SKM-1 treated with dmso at 0.1 percent for 144 hours (cell line): ENCODE results near the gene CHRNA10.

Experiments
- DNase-seq: peaks from one replicate; lab custom pipeline; 2025; ENCODE audit not compliant: unreplicated experiment; lab: John Stamatoyannopoulos, UW

Gene CHRNA10, protein sequence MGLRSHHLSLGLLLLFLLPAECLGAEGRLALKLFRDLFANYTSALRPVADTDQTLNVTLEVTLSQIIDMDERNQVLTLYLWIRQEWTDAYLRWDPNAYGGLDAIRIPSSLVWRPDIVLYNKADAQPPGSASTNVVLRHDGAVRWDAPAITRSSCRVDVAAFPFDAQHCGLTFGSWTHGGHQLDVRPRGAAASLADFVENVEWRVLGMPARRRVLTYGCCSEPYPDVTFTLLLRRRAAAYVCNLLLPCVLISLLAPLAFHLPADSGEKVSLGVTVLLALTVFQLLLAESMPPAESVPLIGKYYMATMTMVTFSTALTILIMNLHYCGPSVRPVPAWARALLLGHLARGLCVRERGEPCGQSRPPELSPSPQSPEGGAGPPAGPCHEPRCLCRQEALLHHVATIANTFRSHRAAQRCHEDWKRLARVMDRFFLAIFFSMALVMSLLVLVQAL

DNA sequence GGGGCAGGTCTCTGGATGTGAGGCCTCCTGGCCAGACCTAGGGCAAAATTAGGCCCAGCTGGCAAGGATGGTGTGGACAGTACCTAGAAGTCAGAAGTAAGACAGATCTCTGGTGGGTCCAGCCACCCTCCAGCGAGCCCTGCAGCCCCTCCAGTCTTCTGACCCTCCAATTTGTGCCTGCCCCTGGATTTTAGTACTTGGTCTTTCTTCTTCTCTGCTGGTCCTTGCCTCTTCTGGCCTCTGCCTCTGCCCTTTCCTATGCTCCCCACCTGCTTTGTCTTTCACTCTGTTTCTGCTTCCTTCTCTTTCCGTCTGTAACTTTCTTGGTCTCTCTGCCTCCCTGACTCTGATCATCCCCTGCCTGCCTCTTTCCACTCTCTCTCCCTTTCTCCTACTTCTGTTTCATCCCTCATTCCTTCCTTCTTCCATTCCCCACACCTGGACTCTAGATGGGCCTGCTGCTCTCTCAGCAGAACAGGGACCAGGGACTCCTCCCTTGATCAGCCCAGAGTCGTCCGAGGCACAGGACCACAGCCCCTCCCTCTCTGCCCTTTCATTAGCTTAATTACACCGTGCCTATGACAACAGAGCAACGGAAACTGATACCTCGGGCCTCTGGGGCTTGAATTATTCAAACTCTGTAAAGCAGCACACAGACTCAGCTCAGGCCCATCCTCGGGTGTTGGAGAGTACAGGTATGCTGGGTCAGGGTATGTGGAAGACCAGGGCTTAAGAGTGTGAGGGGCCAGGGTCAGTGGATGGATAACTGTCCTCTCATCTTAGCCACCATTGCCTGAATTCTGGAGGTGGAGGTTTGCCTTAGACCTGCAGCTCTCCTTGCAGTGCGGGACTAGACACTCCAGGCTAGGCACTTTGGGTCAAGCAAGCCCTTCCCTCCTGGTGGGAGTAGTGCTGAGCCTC is at the start of gene CHRNA10:
CHRNA10 (minus strand) TSS at position 51 of the 921 bp plus-strand sequence. CDS start 72 bp downstream, outside the sequence.
- DNase-seq = no peak

DNA sequence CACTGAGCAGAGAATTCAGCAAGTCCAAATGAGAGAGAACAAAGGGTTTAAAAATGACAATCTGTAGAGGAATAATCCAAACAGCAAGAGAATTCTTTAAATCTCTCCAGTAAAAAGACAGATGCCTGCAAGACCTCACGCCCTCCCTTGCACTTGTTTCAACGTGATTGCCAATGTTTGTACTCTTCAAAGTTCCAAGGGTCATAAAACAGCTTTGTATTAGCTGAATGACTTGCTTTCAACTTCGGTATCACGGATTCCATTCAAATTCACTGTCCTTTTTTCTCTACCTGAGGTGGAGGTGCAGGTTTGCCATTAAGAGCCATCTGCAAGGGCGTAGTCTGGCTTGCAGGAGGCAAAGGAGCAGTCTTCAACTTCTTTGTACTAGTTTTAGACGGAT is 41.1 kb upstream of the CHRNA10 start:
- no peak for DNase-seq

DNA sequence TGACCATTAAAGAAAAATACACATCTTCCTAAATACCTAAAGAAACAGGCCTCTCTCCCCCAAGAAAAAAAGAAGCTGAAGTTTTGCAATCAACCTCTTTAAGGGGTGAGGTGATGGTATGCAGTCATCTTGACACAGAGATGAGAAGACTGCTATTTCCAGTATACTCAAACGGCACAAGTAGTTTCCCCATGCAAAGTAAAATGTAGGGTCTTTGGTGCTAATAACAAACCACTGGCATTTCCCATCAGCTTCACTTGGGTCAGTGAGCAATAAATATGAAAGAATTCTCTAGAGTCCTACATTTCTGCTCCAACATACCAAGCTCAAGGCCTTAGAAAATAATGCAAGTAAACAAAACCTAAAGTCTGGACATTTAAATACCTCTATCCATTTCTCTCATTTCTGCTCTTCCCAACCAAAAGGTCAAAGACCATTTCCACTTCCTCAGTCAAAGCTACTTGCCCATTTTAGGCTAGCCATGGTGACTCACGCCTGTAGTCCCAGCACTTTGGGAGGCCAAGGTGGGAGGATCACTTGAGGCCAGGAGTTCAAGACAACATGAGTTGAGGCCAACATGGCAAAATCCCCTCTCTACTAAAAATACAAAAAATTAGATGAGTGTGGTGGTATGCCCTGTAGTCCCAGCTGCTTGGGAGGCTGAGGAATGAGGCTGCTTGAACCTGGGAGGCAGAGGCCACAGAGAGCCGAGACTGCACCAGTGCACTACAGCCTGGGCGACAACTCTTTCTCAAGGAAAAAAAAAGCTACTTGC is 39.5 kb upstream of the CHRNA10 start:
- DNase-seq = no peak

DNA sequence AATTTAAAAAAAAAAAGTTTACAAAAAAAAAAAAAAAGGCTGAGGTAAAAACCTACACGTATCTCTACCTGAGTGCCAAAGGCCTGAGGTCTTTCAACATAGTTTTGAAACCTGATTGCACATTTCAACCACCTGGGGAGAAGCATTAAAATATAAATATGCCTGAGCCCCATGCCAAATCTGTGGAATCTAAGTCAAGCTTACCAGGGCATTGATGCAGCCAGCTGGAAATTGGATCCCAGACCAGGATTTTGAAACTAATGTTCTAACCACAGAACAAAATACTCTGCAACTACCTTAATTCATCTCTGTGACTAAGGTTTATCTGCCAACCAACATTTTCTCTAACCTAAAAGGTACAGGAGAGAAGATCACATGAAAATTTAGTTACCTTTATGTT is 38.8 kb upstream of the CHRNA10 start:
- no peak for DNase-seq

DNA sequence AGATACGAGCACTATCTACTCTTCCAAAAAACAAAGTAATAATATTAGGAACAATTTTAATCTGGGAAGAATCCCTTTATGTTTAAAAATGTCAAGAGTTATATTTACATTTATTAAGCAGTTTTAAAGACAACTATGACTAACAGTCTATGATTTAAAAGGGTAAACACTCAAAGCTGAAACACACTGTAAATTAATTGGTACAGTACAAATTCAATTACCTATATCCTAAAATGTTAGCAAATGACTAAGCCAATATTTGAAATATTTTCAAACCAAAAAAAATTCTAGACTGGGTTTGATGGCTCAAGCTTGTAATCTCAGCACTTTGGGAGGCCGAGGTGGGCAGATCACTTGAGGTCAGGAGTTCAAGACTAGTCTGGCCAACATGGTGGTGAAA is 36.0 kb upstream of the CHRNA10 start:
- DNase-seq = no peak

DNA sequence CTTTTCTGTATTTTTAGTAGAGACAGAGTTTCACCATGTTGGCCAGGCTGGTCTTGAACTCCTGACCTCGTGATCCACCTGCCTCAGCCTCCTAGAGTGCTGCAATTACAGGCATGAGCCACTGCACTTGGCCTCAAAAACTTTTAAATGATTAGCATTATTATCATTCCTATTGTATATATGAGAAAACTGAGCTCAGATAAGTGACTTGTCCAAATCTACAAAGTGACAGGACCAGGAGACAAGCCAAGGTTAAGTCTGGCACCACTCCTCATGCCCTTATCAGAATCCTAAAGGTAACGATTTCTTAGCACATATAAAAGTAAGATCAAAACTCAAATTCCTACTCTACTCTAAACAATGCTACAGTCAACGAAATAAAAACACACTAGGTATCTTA is 32.2 kb upstream of the CHRNA10 start:
- DNase-seq = no peak

DNA sequence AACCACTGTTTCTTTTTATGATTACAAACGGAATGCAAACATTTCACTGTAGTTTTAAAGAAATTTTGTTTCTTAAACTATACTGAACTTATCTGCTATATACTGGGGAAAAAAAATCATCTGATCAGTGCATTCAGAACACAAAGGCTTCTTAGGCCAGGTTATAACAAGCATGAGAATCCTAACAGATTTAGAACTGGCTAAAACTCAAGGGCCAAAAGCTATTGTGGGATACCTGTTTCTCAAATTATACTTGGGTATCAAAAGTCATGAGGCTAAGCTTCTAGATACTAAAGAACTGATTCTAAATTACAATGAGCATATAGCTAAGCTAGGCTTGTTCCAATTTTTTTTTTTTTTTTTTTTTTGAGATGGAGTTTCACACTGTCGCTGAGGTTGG is 29.7 kb upstream of the CHRNA10 start:
- no peak for DNase-seq

DNA sequence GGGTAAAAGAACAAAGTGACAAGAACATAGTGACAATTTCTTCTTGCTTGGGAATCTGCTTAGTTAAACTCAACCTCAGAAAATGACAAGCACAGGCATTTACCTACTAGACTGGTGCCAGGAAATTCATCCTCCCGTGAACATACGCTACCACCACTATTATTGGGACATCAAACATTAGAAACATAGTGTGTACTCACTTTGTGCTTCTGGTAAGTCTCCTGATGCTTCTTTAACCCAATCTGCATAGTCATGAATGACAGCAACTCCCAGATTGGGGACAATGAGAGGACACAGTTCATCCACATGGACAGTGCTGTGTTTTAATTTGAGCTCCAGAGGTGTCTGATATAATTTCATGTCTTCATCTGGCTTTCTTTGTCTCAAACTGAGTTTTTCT is 29.2 kb upstream of the CHRNA10 start:
- no peak for DNase-seq

DNA sequence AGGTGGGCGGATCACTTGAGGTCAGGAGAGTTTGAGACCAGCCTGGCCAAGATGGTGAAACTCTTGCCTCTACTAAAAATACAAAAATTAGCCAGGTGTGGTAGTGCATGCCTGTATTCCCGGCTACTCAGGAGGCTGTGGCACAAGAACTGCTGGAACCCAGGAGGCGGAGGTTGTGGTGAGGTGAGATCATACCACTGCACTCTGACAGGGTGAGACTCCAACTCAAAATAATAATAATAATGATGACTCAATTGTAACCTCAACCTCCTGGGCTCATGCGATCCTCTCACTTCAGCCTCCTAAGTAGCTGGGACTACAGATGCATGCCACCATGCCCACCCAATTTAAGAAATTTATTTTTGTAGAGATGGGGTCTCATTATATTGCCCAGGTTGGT is 15.6 kb upstream of the CHRNA10 start:
- DNase-seq = no peak

DNA sequence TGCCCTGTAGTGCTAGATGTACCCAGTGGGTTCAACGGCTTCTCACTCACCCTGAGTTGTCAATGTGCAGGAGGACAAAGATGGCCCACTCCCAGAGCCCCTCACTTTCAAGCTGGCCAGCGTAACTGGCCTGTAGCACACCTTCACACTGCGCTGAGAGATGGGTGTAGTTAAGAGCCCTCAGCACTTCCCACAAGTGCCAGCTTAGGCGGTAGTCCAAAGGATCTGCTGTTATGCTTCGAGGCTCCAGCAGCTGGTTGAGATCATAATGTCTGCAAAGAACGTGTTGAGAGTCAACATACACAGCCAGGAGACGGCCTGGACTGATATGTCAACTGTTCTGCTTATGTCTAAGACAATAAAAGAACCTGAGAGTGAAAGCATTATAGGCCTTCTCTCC is 14.7 kb upstream of the CHRNA10 start:
- DNase-seq = no peak

DNA sequence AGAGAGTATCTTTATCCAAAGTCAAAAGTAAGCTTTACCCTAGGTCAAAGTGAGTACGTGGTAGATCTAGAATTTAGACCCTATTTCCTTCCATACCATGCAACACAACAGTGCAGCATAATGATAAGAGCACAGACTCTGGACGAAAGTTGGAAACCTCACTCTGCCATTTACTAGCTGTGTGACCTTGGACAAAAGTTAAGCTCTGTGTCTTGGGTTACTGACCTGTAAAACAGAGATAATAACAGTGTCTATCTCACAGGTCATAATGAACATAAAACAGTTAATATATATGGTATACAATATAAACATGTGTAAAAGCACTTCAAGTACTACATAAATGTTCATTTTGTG is 13.6 kb upstream of the CHRNA10 start:
- DNase-seq = no peak

DNA sequence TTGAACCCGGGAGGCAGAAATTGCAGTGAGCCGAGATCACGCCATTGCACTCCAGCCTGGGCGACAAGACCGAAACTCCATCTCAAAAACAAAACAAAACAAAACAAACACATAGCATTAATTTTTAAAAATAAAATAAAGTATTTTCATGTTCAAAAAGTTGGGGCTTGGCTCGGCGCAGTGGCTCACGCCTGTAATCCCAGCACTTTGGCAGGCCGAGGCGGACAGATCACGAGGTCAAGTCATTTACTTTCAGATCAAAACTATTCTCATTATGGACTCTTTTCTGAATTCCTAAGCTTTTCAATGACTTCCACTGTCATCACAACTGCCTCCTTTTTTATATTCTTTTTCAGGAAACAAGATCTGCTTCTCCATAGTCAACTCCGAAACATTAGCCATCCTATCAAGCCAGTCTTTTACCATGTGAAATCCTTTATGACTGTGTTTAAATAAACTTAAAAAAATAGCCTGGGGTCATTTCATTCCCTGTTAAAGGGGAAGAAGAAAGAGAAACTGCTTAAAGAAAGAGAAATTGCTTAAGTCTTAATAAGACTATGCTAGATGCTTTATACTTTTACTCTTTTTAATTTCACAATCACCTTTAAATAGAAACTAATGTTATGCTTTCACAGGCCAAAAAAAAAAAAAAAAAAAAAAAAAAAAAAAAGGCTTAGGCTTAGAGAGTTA is 13.1 kb upstream of the CHRNA10 start:
- DNase-seq = no peak

DNA sequence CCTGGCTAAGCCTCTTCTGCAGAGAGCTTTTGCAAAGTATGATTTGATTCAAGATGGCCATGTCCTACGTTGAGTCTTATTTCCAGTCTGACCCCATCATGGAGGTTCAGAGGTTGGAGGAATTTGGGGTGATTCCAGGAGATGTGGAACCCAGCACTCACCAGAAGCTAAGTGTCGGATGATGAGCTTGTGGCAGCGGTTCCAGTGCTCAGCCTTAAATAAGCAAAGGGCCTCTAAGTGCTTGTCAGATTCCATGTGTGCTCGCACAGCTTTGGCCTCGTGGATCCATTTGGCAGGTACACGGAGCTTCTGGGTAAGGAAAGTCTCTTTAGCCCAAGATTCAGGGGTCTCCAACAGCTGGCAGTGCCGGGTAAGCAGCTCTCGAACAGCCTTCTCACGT is 11.9 kb upstream of the CHRNA10 start:
- DNase-seq = no peak

DNA sequence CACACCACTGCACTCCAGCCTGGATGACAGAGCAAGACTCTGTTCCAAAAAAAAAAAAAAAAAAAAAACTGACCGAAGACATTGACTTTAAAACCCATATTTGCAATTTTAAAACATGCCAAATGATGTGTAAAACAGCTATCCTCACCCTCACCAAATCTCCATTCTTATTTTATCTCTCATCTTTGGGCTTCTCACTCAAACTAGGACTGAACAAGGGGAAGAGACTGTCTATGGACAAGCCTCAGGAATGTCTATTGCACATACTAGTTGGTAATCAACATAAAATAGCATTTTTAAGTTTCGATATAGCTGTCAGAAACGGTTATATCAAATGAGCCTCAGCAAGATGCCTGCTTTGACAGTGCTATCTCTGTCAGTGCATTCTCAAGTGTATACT is 7.9 kb upstream of the CHRNA10 start:
- no peak for DNase-seq

DNA sequence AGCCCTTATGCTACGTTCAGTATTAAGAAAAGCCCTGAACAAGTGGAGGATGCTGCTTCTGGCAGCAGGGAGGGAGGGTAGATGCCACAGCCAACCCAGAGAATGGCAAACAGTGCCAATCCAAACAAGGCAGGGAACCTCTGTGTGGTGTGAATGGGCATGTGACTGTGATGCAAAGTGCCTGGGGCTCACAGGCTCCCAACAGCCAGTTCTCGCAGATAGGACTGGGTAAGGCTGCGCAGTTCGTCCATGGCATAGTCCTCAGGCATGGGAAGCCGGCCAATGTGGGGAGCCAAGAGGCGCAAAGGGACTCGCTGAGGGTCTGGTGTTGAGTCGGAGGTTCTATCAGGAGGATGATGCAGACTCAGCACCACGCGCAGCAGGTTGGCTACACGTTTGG is 4.8 kb upstream of the CHRNA10 start:
- DNase-seq = no peak

DNA sequence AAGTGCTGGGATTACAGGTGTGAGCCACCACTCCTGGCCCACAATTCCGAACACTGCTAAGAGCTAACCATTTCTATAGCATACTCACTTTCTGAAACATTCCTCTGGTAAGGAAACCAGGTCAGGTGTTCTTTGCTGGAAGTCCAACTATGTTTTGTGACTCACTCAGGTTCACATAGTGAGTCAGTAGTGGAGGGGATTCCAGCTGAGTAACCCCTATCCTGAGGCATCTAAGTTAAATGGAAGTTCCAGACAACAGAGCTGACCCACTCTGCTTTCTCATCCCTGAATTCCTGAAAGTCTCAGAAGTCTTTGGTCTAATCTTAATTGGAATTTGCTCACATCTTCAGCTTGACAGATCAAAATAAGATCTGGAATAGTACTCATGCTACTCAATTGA is 3.0 kb upstream of the CHRNA10 start:
- DNase-seq = no peak

DNA sequence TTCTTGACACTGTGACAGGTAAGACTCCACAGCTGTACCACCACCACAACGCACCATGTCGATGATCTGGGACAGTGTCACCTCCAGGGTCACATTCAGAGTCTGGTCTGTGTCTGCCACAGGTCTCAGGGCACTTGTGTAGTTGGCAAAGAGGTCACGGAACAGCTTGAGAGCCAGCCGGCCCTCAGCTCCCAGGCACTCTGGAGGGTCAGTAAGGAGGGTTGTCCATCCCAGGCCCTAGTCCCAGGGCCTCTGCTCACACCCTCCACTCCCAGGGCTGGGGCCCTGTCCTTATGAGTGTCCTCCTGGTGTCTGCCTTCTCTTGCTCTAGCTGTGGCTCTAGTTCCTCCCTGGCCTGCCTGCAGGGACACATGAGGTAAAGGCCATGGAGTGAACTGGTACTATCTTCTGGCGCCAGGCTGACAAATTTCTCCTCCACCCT is 1.4 kb downstream of the CHRNA10 start:
- DNase-seq = no peak

DNA sequence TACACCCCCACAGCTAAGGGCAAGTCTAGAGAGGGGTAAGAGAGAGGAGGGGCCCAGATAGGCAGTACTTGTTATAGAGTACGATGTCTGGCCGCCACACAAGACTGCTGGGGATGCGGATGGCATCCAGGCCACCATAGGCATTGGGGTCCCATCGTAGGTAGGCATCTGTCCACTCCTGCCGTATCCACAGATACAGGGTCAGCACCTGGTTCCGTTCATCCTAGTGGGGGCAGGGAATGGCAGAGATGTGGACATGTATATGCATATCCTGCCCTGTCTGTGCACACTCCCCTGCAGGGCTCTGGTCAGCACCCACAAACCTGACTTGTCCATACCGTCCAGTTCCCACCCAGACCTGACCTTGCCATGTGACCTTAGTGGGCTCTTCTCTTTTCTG is 2.1 kb downstream of the CHRNA10 start:
- DNase-seq = no peak

DNA sequence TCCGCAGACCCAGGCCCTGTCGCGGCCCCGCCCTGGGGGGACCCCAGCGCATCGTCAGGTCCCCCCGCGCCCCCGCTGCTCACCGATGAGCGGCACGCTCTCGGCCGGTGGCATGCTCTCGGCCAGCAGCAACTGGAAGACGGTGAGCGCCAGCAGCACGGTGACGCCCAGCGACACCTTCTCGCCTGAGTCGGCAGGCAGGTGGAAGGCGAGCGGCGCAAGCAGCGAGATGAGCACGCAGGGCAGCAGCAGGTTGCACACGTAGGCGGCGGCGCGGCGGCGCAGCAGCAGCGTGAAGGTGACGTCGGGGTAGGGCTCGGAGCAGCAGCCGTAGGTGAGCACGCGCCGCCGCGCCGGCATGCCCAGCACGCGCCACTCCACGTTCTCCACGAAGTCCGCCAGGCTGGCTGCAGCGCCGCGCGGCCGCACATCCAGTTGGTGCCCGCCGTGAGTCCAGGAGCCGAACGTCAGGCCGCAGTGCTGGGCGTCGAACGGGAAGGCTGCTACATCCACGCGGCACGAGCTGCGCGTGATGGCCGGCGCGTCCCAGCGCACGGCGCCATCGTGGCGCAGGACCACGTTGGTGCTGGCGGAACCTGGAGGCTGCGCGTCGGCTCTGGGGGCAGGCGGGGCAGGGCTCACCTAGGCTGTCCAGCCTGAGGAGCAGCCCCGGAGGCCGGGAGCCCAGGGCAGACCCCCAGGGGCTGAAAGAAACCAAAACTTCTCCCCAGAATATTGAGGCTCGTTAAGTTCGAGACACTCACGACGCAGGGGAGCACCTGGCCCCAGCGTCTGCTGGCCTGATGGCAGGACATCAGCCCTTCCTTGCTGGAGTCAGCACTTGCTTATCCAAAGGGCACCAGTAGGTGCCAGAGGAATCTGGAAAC is 3.8 kb downstream of the CHRNA10 start:
- DNase-seq = no peak

DNA sequence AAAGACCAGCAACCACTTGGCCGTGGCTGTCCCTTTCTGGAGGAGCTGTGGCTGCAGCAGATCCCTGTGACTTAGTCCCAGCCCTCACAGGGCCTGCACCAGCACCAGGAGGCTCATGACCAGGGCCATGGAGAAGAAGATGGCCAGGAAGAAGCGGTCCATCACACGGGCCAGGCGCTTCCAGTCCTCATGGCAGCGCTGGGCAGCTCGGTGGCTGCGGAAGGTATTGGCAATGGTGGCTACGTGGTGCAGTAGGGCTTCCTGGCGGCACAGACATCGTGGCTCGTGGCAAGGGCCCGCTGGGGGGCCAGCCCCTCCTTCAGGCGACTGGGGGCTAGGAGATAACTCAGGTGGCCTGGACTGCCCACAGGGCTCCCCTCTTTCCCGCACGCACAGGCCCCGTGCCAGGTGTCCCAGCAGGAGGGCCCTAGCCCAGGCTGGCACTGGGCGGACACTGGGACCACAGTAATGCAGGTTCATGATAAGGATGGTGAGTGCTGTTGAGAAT is 5.1 kb downstream of the CHRNA10 start:
- no peak for DNase-seq
